Trophoblast cell (in vitro differentiated cells and primary cell): ENCODE measurements around the gene OCSTAMP.

Experiments
- DNase-seq, 2 donors: peaks; one replicate each; pipeline ENCODE4 v3.0.0-alpha.2; 2016
- H2AFZ ChIP-seq: 2 replicates; pipeline ENCODE4 v1.6.1; 2013; ENCODE audit warnings: low read length, moderate library complexity, mild to moderate bottlenecking; ENCODE audit not compliant: insufficient read depth, poor library complexity
- H2AK5ac ChIP-seq: 2 replicates; pipeline ENCODE4 v1.6.1; 2013; ENCODE audit warnings: mild to moderate bottlenecking, low read length
- H2BK120ac ChIP-seq: 2 replicates; pipeline ENCODE4 v1.6.1; 2013; ENCODE audit warnings: low read length, mild to moderate bottlenecking, moderate library complexity; ENCODE audit not compliant: insufficient read depth, poor library complexity
- H2BK12ac ChIP-seq: 2 replicates; pipeline ENCODE4 v1.6.1; 2013; ENCODE audit warnings: mild to moderate bottlenecking, low read length, moderate library complexity
- H2BK5ac ChIP-seq: 2 replicates; pipeline ENCODE4 v1.6.1; 2013; ENCODE audit warnings: low read length, low read depth, moderate library complexity, mild to moderate bottlenecking; ENCODE audit not compliant: poor library complexity
- H3K14ac ChIP-seq: 2 replicates; pipeline ENCODE4 v1.6.1; 2013; ENCODE audit warnings: mild to moderate bottlenecking, low read length
- H3K18ac ChIP-seq: 2 replicates; pipeline ENCODE4 v1.6.1; 2013; ENCODE audit warnings: mild to moderate bottlenecking, low read length
- H3K23ac ChIP-seq: 2 replicates; pipeline ENCODE4 v1.6.1; 2013; ENCODE audit warnings: low read length
- H3K27ac ChIP-seq: 2 replicates; pipeline ENCODE4 v1.5.1; 2013; ENCODE audit warnings: low read depth, mild to moderate bottlenecking, inconsistent platforms, low read length, moderate library complexity
- H3K27me3 ChIP-seq: 2 replicates; pipeline ENCODE4 v1.6.1; 2013; ENCODE audit warnings: inconsistent platforms, mild to moderate bottlenecking, low read length, moderate library complexity; ENCODE audit not compliant: insufficient read depth
- H3K36me3 ChIP-seq, 2 experiments: 1 replicate in 1 of 2; 2 replicates in 1 of 2; pipeline ENCODE4 v1.6.1; 2013; ENCODE audit warnings: low read length in 2 of 2, mild to moderate bottlenecking in 2 of 2, moderate library complexity in 1 of 2; ENCODE audit not compliant: insufficient read depth in 2 of 2, control insufficient read depth in 1 of 2
- H3K4ac ChIP-seq: 2 replicates; pipeline ENCODE4 v1.6.1; 2013; ENCODE audit warnings: low read depth, mild to moderate bottlenecking, low read length, moderate library complexity
- H3K4me1 ChIP-seq, 2 experiments: 1 replicate in 1 of 2; 2 replicates in 1 of 2; pipeline ENCODE4 v1.6.1; 2013; ENCODE audit warnings: low read length in 2 of 2, mild to moderate bottlenecking in 2 of 2, moderate library complexity in 1 of 2; ENCODE audit not compliant: insufficient read depth in 2 of 2, control insufficient read depth in 1 of 2
- H3K4me2 ChIP-seq: 2 replicates; pipeline ENCODE4 v1.6.1; 2013; ENCODE audit warnings: inconsistent platforms, mild to moderate bottlenecking, low read length, moderate library complexity
- H3K4me3 ChIP-seq: 2 replicates; pipeline ENCODE4 v1.5.1; 2013; ENCODE audit warnings: mild to moderate bottlenecking, low read depth, low read length, inconsistent platforms
- H3K79me1 ChIP-seq: one replicate; pipeline ENCODE4 v1.6.1; 2013; ENCODE audit warnings: low read length
- H3K79me2 ChIP-seq: 2 replicates; pipeline ENCODE4 v1.6.1; 2013; ENCODE audit warnings: low read length, mild to moderate bottlenecking; ENCODE audit not compliant: control insufficient read depth, insufficient read depth, poor library complexity
- H3K9ac ChIP-seq: 2 replicates; pipeline ENCODE4 v1.6.1; 2013; ENCODE audit warnings: mild to moderate bottlenecking, low read length
- H3K9me3 ChIP-seq: 2 replicates; pipeline ENCODE4 v1.6.1; 2013; ENCODE audit warnings: low read depth, mild to moderate bottlenecking, control low read depth, inconsistent platforms, low read length; ENCODE audit not compliant: insufficient read depth
- H4K12ac ChIP-seq: 2 replicates; pipeline ENCODE4 v1.6.1; 2013; ENCODE audit warnings: low read depth, mild to moderate bottlenecking, low read length, moderate library complexity
- H4K8ac ChIP-seq: 2 replicates; pipeline ENCODE4 v1.6.1; 2013; ENCODE audit warnings: low read depth, mild to moderate bottlenecking, low read length, moderate library complexity
- H4K91ac ChIP-seq: one replicate; pipeline ENCODE4 v1.6.1; 2013; ENCODE audit warnings: low read depth, mild to moderate bottlenecking, low read length, moderate library complexity
- WGBS: extraction: QIAGEN DNeasy Blood & Tissue Kit; methylation state at CpG from one replicate; pipeline ENCODE4 v1.1.7; 2013; ENCODE audit warnings: missing lambda C conversion rate; ENCODE audit not compliant: insufficient read length, insufficient coverage; ENCODE audit errors: extremely low coverage; 5-methylcytosine and 5-hydroxymethylcytosine counted together

The OCSTAMP gene

GRCh38 chr20:46563860-46564221 lies 13.4 kb upstream of the OCSTAMP start:
- Histone ChIP-seq H3K79me2 (no peaks in the 10 kb centered on the region), H2BK12ac (peak overlapping the region; percentile 23), H2BK120ac (no peak overlapping the region), H3K4me3 (no peak overlapping the region), H3K4me1 (peaks cover 11 to 14% of the 10 kb centered on the region in 2 experiments), H3K9me3 (no peaks in the 10 kb centered on the region), H3K36me3 (no peaks in the 10 kb centered on the region), H3K27ac (no peak overlapping the region), H2AK5ac (peak overlapping the region; percentile 15), H3K9ac (no peak overlapping the region), H2BK5ac (no peak overlapping the region), H4K12ac (no peak overlapping the region), H3K14ac (no peak overlapping the region), H3K23ac (no peak overlapping the region), H3K4ac (no peak overlapping the region), H4K8ac (no peak overlapping the region), H3K27me3 (no peaks in the 10 kb centered on the region), H3K18ac (no peak overlapping the region), H3K79me1 (no peaks in the 10 kb centered on the region), H2AFZ (no peak overlapping the region), H4K91ac (peak overlapping the region; percentile 12), H3K4me2 (no peak overlapping the region)
- peak; percentile 19 to 49 for DNase-seq
- no CpG with 5 or more reads among the region's 2 CpGs for WGBS

- H3K36me3 ChIP-seq, result no peaks in the 10 kb centered on the region
- H3K9me3 ChIP-seq, result no peaks in the 10 kb centered on the region
- no peaks in the 10 kb centered on the region for H3K79me2 ChIP-seq
- no peaks in the 10 kb centered on the region for H3K27me3 ChIP-seq
- H3K14ac ChIP-seq, result no peak overlapping the region
- no peak overlapping the region for H3K18ac ChIP-seq
- H4K91ac ChIP-seq, result no peak overlapping the region
- H2BK120ac ChIP-seq, result no peak overlapping the region
- no CpG with 5 or more reads among the region's 16 CpGs for WGBS
- no peak overlapping the region for H3K9ac ChIP-seq
- H3K4me2 ChIP-seq, result no peak overlapping the region
- no peak overlapping the region for H3K4me3 ChIP-seq
- no peak for DNase-seq
- no peak overlapping the region for H3K23ac ChIP-seq
- no peak overlapping the region for H3K27ac ChIP-seq
- H4K8ac ChIP-seq, result peak overlapping the region; percentile 15
- no peak overlapping the region for H4K12ac ChIP-seq
- H2AK5ac ChIP-seq, result peak overlapping the region; percentile 15
- no peak overlapping the region for H3K4ac ChIP-seq
- peak overlapping the region; percentile 3 for H2AFZ ChIP-seq
- no peak overlapping the region for H2BK5ac ChIP-seq
- no peaks in the 10 kb centered on the region for H3K79me1 ChIP-seq
- peaks cover 11 to 14% of the 10 kb centered on the region in 2 experiments for H3K4me1 ChIP-seq
- H2BK12ac ChIP-seq, result no peak overlapping the region
Measured at GRCh38 chr20:46563170-46563859, 12.9 kb upstream of the OCSTAMP start.

GRCh38 chr20:46562373-46563169 lies 12.1 kb upstream of the OCSTAMP start:
- H3K9ac ChIP-seq, result no peak overlapping the region

GRCh38 chr20:46562009-46562372 lies 11.5 kb upstream of the OCSTAMP start:
- H4K12ac ChIP-seq, result no peak overlapping the region
- no peak overlapping the region for H2BK5ac ChIP-seq
- peak overlapping the region; percentile 31 for H3K4me2 ChIP-seq
- H3K14ac ChIP-seq, result no peak overlapping the region
- no peaks in the 10 kb centered on the region for H3K36me3 ChIP-seq
- H3K4me1 ChIP-seq, result peaks cover 11 to 14% of the 10 kb centered on the region in 2 experiments
- no peak overlapping the region for H2BK120ac ChIP-seq
- no peak overlapping the region for H3K4ac ChIP-seq
- H2AK5ac ChIP-seq, result no peak overlapping the region
- H3K9ac ChIP-seq, result no peak overlapping the region
- H3K4me3 ChIP-seq, result no peak overlapping the region
- no peak overlapping the region for H3K23ac ChIP-seq
- no peaks in the 10 kb centered on the region for H3K79me2 ChIP-seq
- H2AFZ ChIP-seq, result peak overlapping the region; percentile 66
- H3K79me1 ChIP-seq, result no peaks in the 10 kb centered on the region
- no peak for DNase-seq
- H4K91ac ChIP-seq, result no peak overlapping the region
- no peak overlapping the region for H3K18ac ChIP-seq
- WGBS, result no CpG with 5 or more reads among the region's 5 CpGs
- H3K27me3 ChIP-seq, result no peaks in the 10 kb centered on the region
- H3K27ac ChIP-seq, result no peak overlapping the region
- H2BK12ac ChIP-seq, result no peak overlapping the region
- H3K9me3 ChIP-seq, result no peaks in the 10 kb centered on the region
- peak overlapping the region; percentile 31 for H4K8ac ChIP-seq

More at GRCh38 chr20:46562373-46563169, 12.1 kb upstream of the OCSTAMP start:
- Histone ChIP-seq H3K4me2 (peak overlapping the region; percentile 31), H2AK5ac (no peak overlapping the region), H3K23ac (no peak overlapping the region), H3K14ac (no peak overlapping the region), H4K91ac (no peak overlapping the region), H3K79me1 (no peaks in the 10 kb centered on the region), H2BK12ac (no peak overlapping the region), H3K4ac (no peak overlapping the region), H4K8ac (peak overlapping the region; percentile 31), H3K79me2 (no peaks in the 10 kb centered on the region), H3K9me3 (no peaks in the 10 kb centered on the region), H3K27ac (no peak overlapping the region), H3K4me3 (no peak overlapping the region), H3K4me1 (peaks cover 11 to 14% of the 10 kb centered on the region in 2 experiments), H3K27me3 (no peaks in the 10 kb centered on the region), H3K36me3 (no peaks in the 10 kb centered on the region), H3K18ac (no peak overlapping the region), H2AFZ (peak overlapping the region; percentile 67), H2BK5ac (no peak overlapping the region), H4K12ac (peak overlapping the region; percentile 2), H2BK120ac (peak overlapping the region; percentile 18)
- peak; percentile 48 to 77 for DNase-seq
- WGBS, result no CpG with 5 or more reads among the region's 19 CpGs
